Measurements from ENCODE around the gene SLC35D1. TPM values are rescaled to one million over a fixed set of nuclear protein-coding genes. Genes with fewer than 3 reads are reported as not detected.

SLC35D1 gene
- total RNA-seq, 1 donor from 2014 or later, result 5.6 TPM

- no peak for DNase-seq
- Histone ChIP-seq H3K9me3 (no peaks in the 10 kb centered on the region), H3K4me1 (peaks cover 11% of the 10 kb centered on the region), H3K27ac (no peak overlapping the region), H3K4me3 (no peak overlapping the region), H3K27me3 (ENCODE audit: low read depth) (no peaks in the 10 kb centered on the region), H3K36me3 (peaks cover 42% of the 10 kb centered on the region)
- intact Hi-C loops (cut with DNase I), result no loop called here
- TF ChIP-seq, protein P1, sequence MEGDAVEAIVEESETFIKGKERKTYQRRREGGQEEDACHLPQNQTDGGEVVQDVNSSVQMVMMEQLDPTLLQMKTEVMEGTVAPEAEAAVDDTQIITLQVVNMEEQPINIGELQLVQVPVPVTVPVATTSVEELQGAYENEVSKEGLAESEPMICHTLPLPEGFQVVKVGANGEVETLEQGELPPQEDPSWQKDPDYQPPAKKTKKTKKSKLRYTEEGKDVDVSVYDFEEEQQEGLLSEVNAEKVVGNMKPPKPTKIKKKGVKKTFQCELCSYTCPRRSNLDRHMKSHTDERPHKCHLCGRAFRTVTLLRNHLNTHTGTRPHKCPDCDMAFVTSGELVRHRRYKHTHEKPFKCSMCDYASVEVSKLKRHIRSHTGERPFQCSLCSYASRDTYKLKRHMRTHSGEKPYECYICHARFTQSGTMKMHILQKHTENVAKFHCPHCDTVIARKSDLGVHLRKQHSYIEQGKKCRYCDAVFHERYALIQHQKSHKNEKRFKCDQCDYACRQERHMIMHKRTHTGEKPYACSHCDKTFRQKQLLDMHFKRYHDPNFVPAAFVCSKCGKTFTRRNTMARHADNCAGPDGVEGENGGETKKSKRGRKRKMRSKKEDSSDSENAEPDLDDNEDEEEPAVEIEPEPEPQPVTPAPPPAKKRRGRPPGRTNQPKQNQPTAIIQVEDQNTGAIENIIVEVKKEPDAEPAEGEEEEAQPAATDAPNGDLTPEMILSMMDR (IDR thresholded peaks at IDR 0.05), result no peak
- no peak for ATAC-seq
Measured at GRCh38 chr1:67051196-67051595, 2.8 kb downstream of the SLC35D1 start.

- H3K9me3 ChIP-seq, result no peaks in the 10 kb centered on the region
- no peaks in the 10 kb centered on the region for H3K4me1 ChIP-seq
- no peak overlapping the region for H3K4me3 ChIP-seq
- DNase-seq (no peak), ATAC-seq (no peak)
- H3K36me3 ChIP-seq, result peaks cover 91% of the 10 kb centered on the region
- intact Hi-C loops (cut with DNase I), result no loop called here
- no peak overlapping the region for H3K27ac ChIP-seq
- TF ChIP-seq, protein P1 (IDR thresholded peaks at IDR 0.05), result no peak
- no peaks in the 10 kb centered on the region for H3K27me3 ChIP-seq (ENCODE audit: low read depth)
Measured at GRCh38 chr1:67044631-67045270, 9.2 kb downstream of the SLC35D1 start.

DNA sequence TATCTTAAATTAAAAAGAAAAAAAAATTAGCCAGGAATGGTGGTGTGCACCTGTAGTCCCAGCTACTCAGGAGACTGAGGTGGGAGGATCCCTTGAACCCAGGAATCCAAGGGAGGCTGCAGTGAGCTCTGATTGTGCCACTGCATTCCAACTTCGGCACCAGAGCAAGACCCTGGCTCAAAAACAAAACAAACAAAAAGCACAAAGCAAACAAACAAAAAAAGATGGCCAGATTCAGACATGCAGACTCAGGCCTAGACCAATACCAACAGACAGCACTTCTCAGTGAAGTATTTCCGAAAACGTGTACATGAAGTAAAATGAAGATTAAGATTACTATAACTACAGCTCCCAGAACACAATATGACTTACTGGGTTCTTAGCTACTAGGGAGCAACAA lies 10.6 kb downstream of the SLC35D1 start:
- Histone ChIP-seq H3K9me3 (no peaks in the 10 kb centered on the region), H3K36me3 (peaks cover 90% of the 10 kb centered on the region), H3K4me1 (no peaks in the 10 kb centered on the region), H3K27ac (no peak overlapping the region), H3K27me3 (ENCODE audit: low read depth) (no peaks in the 10 kb centered on the region), H3K4me3 (no peak overlapping the region)
- ATAC-seq (no peak), DNase-seq (no peak)
- intact Hi-C loops (cut with DNase I), result no loop called here
- TF ChIP-seq, protein P1 (IDR thresholded peaks at IDR 0.05), result no peak

GRCh38 chr1:67041841-67042503 lies 12.0 kb downstream of the SLC35D1 start:
- TF ChIP-seq, protein P1 (IDR thresholded peaks at IDR 0.05), result no peak
- intact Hi-C loops (cut with DNase I), result no loop called here
- H3K27ac ChIP-seq, result no peak overlapping the region
- H3K36me3 ChIP-seq, result peaks cover 93% of the 10 kb centered on the region
- no peak overlapping the region for H3K4me3 ChIP-seq
- H3K27me3 ChIP-seq (ENCODE audit: low read depth), result no peaks in the 10 kb centered on the region
- no peaks in the 10 kb centered on the region for H3K9me3 ChIP-seq
- H3K4me1 ChIP-seq, result no peaks in the 10 kb centered on the region
- DNase-seq (no peak), ATAC-seq (no peak)

DNA sequence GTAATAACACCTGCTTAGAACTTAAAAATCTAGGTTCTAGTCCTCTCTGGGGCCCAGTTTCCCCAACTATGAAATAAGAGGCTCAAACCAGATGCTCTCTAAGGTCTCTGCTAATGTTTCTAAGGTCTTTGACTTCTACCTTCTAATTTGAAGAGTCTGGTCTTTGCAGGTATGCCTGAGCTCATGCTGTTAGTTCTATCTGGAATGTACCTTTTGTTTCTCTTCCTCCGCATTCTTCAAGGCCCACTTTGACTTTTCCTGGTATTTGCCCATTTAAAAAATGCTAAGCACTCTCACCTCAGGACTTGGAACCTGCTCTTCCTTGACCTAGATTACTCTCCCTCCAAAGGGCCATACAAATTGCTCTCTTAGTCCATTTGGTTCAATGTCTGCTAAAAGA lies 13.5 kb downstream of the SLC35D1 start:
- Histone ChIP-seq H3K27ac (no peak overlapping the region), H3K36me3 (peaks cover 85% of the 10 kb centered on the region), H3K4me1 (no peaks in the 10 kb centered on the region), H3K4me3 (no peak overlapping the region), H3K27me3 (ENCODE audit: low read depth) (no peaks in the 10 kb centered on the region), H3K9me3 (no peaks in the 10 kb centered on the region)
- intact Hi-C loops (cut with DNase I), result no loop called here
- no peak for DNase-seq
- TF ChIP-seq, protein P1 (IDR thresholded peaks at IDR 0.05), result no peak
- no peak for ATAC-seq
